Measurements from ENCODE around the gene TLE7.

Gene TLE7

GRCh38 chr16:71412270-71413160 is 29.3 kb downstream of the TLE7 start:
- DNase-seq = peak; percentile 69

GRCh38 chr16:71410146-71410545 is 31.7 kb downstream of the TLE7 start:
- DNase-seq = no peak

- DNase-seq = no peak
Measured at GRCh38 chr16:71409011-71409775, 32.7 kb downstream of the TLE7 start.

- no peak for DNase-seq
Measured at GRCh38 chr16:71408536-71408935, 33.3 kb downstream of the TLE7 start.

- DNase-seq = no peak
Measured at GRCh38 chr16:71407731-71408130, 34.1 kb downstream of the TLE7 start.

- no peak for DNase-seq
Measured at GRCh38 chr16:71406724-71407123, 35.1 kb downstream of the TLE7 start.

- no peak for DNase-seq
Measured at GRCh38 chr16:71406316-71406715, 35.5 kb downstream of the TLE7 start.

GRCh38 chr16:71404364-71404763 is 37.5 kb downstream of the TLE7 start:
- no peak for DNase-seq

- no peak for DNase-seq
Measured at GRCh38 chr16:71402674-71403073, 39.2 kb downstream of the TLE7 start.

GRCh38 chr16:71402007-71402406 is 39.8 kb downstream of the TLE7 start:
- no peak for DNase-seq

- DNase-seq = no peak
Measured at GRCh38 chr16:71399801-71400563, 41.9 kb downstream of the TLE7 start.

GRCh38 chr16:71396594-71396993 is 45.3 kb downstream of the TLE7 start:
- DNase-seq = no peak

- DNase-seq = no peak
Measured at GRCh38 chr16:71389330-71389729, 52.5 kb downstream of the TLE7 start.

GRCh38 chr16:71387045-71387871 is 54.6 kb downstream of the TLE7 start:
- no peak for DNase-seq

GRCh38 chr16:71384073-71384724 is 57.7 kb downstream of the TLE7 start:
- no peak for DNase-seq

- no peak for DNase-seq
Measured at GRCh38 chr16:71383054-71383773, 58.6 kb downstream of the TLE7 start.

- DNase-seq = no peak
Measured at GRCh38 chr16:71380831-71381230, 61.0 kb downstream of the TLE7 start.
